Gastrocnemius medialis (tissue), 4 donors: ENCODE data around the gene NRG3. TPM values are rescaled to one million over a fixed set of nuclear protein-coding genes. Genes with fewer than 3 reads are reported as not detected.

Experiments
- ATAC-seq, 2 donors: fragments of 150-250 bp; one replicate each; pipeline ENCODE4 v1.9.1; 2016
- DNase-seq, 2 donors: peaks; one replicate each; pipeline ENCODE4 v3.0.0-alpha.2; 2019
- H3K27ac ChIP-seq, 4 donors: fragments of 200-600 bp; sonication (generic); 1 replicate in 1 of 4; 2 replicates in 3 of 4; pipeline ENCODE4 v1.5.1; 2016 to 2018; ENCODE audit warnings: mild to moderate bottlenecking in 2 of 4, moderate library complexity in 1 of 4
- H3K27me3 ChIP-seq, 3 donors: fragments of 200-600 bp; sonication (generic) in 2 of 3; 1 replicate in 1 of 3; 2 replicates in 2 of 3; pipeline versions ENCODE4 v1.5.1 to v1.6.0; 2016 to 2019; ENCODE audit warnings: mild to moderate bottlenecking in 1 of 3, moderate library complexity in 1 of 3
- H3K36me3 ChIP-seq, 2 donors: fragments of 200-600 bp; sonication (generic) in 1 of 2; one replicate each; pipeline ENCODE4 v1.5.1; 2017 to 2018
- H3K4me1 ChIP-seq, 2 donors: fragments of 200-600 bp; sonication (generic) in 1 of 2; one replicate each; pipeline ENCODE4 v1.5.1; 2016 to 2017; ENCODE audit warnings: mild to moderate bottlenecking in 2 of 2
- H3K4me3 ChIP-seq, 4 donors: fragments of 200-600 bp; sonication (generic) in 3 of 4; 1 replicate in 1 of 4; 2 replicates in 3 of 4; pipeline ENCODE4 v1.5.1; 2016 to 2019; ENCODE audit warnings: mild to moderate bottlenecking in 2 of 4
- H3K9me3 ChIP-seq, 3 donors: fragments of 200-600 bp; sonication (generic) in 2 of 3; 1 replicate in 1 of 3; 2 replicates in 2 of 3; pipeline ENCODE4 v1.5.1; 2016 to 2019
- POLR2A ChIP-seq, 2 donors: fragments of 450-650 bp; IDR thresholded peaks; one replicate each; pipeline ENCODE4 v1.6.1; 2017; ENCODE audit warnings: antibody characterized with exemption in 2 of 2, mild to moderate bottlenecking in 2 of 2, moderate library complexity in 2 of 2
- in situ Hi-C, 4 donors: fragments of 200-750 bp; cut with MboI; loops; one replicate each; pipeline versions ENCODE4 v1.15.0 to v1.8.0; 2017; ENCODE audit warnings: low sequenced_read_pairs in 4 of 4
- intact Hi-C: fragments of 100-400 bp; cut with DNase I; formaldehyde crosslinking; loops from one replicate; pipeline ENCODE4 v1.15.1; 2023; ENCODE audit warnings: low total_unique reads
- total RNA-seq, 4 donors: library from RNA; depleted of rRNA; stranded (reverse); fragments of >200 nt; gene quantifications; one replicate each; pipeline versions ENCODE4 v1.1.0 to v1.2.3, GENCODE V29; 2016
- TF ChIP-seq, protein P1 (sequence below), 5 experiments: fragments of 450-650 bp in 3 of 5; fragments of 200-600 bp in 2 of 5; sonication (generic) in 2 of 5; IDR thresholded peaks in 4 of 5; conservative IDR thresholded peaks in 1 of 5; 1 replicate in 4 of 5; 2 replicates in 1 of 5; pipeline ENCODE4 v1.5.1; 2016 to 2019; ENCODE audit warnings: antibody characterized with exemption in 5 of 5, mild to moderate bottlenecking in 3 of 5, moderate library complexity in 3 of 5

Gene NRG3
- total RNA-seq, 4 donors from 2014 or later, result not detected

DNA sequence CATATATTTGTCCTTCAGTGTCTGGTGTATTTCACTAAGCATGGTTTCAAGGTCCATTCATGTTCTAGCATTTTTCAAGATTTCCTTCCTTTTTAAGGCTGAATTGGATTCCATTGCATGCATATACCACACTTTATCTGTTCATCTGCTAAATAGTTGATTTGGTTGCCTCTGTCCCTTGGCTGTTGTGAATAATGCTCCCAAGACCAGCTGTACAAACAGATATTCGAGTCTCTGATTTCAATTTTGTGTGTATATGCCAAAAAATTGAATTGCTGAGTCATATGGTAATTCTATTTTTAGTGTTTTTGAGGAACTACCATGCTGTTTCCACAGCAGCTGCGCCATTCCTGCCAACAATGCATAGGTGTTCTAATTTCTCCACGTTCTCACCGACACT, 216.4 kb downstream of the NRG3 start:
- no peaks in the 10 kb centered on the region for H3K36me3 ChIP-seq
- TF ChIP-seq, protein P1, sequence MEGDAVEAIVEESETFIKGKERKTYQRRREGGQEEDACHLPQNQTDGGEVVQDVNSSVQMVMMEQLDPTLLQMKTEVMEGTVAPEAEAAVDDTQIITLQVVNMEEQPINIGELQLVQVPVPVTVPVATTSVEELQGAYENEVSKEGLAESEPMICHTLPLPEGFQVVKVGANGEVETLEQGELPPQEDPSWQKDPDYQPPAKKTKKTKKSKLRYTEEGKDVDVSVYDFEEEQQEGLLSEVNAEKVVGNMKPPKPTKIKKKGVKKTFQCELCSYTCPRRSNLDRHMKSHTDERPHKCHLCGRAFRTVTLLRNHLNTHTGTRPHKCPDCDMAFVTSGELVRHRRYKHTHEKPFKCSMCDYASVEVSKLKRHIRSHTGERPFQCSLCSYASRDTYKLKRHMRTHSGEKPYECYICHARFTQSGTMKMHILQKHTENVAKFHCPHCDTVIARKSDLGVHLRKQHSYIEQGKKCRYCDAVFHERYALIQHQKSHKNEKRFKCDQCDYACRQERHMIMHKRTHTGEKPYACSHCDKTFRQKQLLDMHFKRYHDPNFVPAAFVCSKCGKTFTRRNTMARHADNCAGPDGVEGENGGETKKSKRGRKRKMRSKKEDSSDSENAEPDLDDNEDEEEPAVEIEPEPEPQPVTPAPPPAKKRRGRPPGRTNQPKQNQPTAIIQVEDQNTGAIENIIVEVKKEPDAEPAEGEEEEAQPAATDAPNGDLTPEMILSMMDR (IDR thresholded peaks at IDR 0.05 in 4 of 5, conservative IDR thresholded peaks at IDR 0.05 in 1 of 5), result no peak
- no peak for TF ChIP-seq POLR2A (IDR thresholded peaks at IDR 0.05)
- H3K4me1 ChIP-seq, result no peaks in the 10 kb centered on the region
- H3K27me3 ChIP-seq, result no peaks in the 10 kb centered on the region
- H3K9me3 ChIP-seq, result no peaks in the 10 kb centered on the region
- intact Hi-C loops, result no loop called here
- no peak overlapping the region for H3K4me3 ChIP-seq
- in situ Hi-C loops, result no loop called here
- no peak overlapping the region for H3K27ac ChIP-seq
- DNase-seq, result no peak
- no peak for ATAC-seq

DNA sequence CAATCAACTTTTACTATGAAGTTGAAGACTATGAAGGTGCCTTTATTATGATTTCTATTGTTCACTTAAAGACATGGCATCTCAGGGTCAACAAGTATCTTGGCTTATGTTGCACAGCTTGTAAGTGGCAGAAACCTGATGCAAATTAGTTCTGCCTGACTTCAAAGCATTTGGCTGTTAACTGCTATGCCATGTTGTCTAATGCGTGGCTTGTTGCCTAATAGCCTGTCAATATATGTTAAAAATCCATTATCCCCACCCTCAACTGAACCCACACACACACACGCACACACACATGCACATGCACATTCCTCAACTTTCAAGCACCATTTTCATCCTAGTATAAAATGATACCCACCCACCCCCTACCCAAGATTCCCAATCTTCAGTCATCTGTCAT, 217.1 kb downstream of the NRG3 start:
- in situ Hi-C loops, result no loop called here
- no peak for ATAC-seq
- DNase-seq, result no peak
- Histone ChIP-seq H3K4me1 (no peaks in the 10 kb centered on the region), H3K27me3 (no peaks in the 10 kb centered on the region), H3K9me3 (no peaks in the 10 kb centered on the region), H3K27ac (no peak overlapping the region), H3K36me3 (no peaks in the 10 kb centered on the region), H3K4me3 (no peak overlapping the region)
- no peak for TF ChIP-seq POLR2A (IDR thresholded peaks at IDR 0.05)
- TF ChIP-seq, protein P1 (IDR thresholded peaks at IDR 0.05 in 4 of 5, conservative IDR thresholded peaks at IDR 0.05 in 1 of 5), result no peak
- intact Hi-C loops, result no loop called here

DNA sequence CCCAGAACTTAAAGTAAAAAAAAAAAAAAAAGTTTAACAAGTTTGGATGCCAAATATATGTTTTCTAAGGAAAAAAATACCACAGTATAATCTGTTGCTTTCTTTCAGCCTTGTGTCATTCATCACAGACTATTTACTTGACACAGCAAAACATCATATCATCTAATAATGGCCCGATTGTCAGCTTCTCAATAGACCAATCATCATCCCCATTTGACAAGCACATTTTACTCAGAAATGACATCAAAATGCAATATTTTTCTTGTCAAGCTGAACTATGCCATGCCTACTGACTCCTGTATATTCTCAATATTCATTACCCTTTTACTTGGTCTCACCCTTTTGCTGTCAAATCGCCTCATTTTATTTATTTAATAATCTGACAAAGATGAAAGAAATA, 249.7 kb downstream of the NRG3 start:
- ATAC-seq (no peak), DNase-seq (no peak)
- Histone ChIP-seq H3K27me3 (no peaks in the 10 kb centered on the region), H3K4me3 (no peak overlapping the region), H3K36me3 (no peaks in the 10 kb centered on the region), H3K4me1 (no peaks in the 10 kb centered on the region), H3K27ac (no peak overlapping the region), H3K9me3 (no peaks in the 10 kb centered on the region)
- intact Hi-C loops, result no loop called here
- in situ Hi-C loops, result no loop called here
- TF ChIP-seq POLR2A (IDR thresholded peaks at IDR 0.05), result no peak
- TF ChIP-seq, protein P1 (IDR thresholded peaks at IDR 0.05 in 4 of 5, conservative IDR thresholded peaks at IDR 0.05 in 1 of 5), result no peak

DNA sequence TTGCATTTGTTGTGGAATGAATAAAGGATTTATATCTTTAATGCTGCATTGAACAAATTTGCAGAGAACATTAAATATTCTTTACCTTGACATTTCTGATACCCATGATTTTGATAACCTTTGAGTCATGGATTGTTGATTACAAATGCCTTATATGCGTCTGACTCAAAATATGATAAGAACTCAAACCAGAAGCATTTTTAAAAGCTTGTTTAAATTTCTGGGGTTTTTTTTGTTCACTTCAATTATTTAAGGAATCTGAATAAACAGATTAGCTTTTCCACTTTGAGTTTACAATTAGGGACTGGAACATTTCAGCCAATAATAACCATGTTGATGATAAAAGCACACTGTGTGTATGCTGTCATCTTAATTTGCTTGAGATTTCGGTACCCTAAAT, 253.5 kb downstream of the NRG3 start:
- Histone ChIP-seq H3K27ac (no peak overlapping the region), H3K27me3 (no peaks in the 10 kb centered on the region), H3K9me3 (no peaks in the 10 kb centered on the region), H3K4me3 (no peak overlapping the region), H3K4me1 (no peaks in the 10 kb centered on the region), H3K36me3 (no peaks in the 10 kb centered on the region)
- TF ChIP-seq POLR2A (IDR thresholded peaks at IDR 0.05), result no peak
- TF ChIP-seq, protein P1 (IDR thresholded peaks at IDR 0.05 in 4 of 5, conservative IDR thresholded peaks at IDR 0.05 in 1 of 5), result no peak
- intact Hi-C loops, result no loop called here
- DNase-seq, result no peak
- no peak for ATAC-seq
- in situ Hi-C loops, result no loop called here

DNA sequence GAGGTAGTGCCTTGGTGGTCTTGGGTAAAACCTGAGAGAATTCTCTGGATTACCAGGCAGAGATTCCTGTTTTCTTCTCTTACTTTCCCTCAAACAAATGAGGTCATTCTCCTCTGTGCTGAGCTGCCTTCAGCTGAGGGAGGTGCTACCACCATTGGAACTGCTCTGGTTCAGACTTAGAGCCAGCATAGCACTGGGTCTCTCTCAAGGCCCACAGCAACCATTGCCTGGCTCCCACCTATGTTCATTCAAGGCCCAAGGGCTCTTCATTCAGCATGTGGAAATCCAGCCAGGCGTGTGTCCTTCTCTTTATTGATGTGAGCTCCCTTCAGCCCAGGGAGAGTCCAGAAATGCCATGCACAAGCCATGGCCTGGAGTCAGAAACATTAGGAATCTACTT, 261.1 kb downstream of the NRG3 start:
- TF ChIP-seq POLR2A (IDR thresholded peaks at IDR 0.05), result no peak
- TF ChIP-seq, protein P1 (IDR thresholded peaks at IDR 0.05 in 4 of 5, conservative IDR thresholded peaks at IDR 0.05 in 1 of 5), result no peak
- in situ Hi-C loops, result no loop called here
- DNase-seq, result no peak
- no peaks in the 10 kb centered on the region for H3K36me3 ChIP-seq
- H3K27ac ChIP-seq, result no peak overlapping the region
- intact Hi-C loops, result no loop called here
- no peaks in the 10 kb centered on the region for H3K27me3 ChIP-seq
- no peaks in the 10 kb centered on the region for H3K4me1 ChIP-seq
- no peak for ATAC-seq
- no peaks in the 10 kb centered on the region for H3K9me3 ChIP-seq
- H3K4me3 ChIP-seq, result no peak overlapping the region
